ENCODE results near the gene HPGD.
"Not testable (repeated sequence)": the region's sequence is repeated elsewhere in the genome, so short reads cannot be mapped to it uniquely, and the experiment has no call there.

HPGD gene

DNA sequence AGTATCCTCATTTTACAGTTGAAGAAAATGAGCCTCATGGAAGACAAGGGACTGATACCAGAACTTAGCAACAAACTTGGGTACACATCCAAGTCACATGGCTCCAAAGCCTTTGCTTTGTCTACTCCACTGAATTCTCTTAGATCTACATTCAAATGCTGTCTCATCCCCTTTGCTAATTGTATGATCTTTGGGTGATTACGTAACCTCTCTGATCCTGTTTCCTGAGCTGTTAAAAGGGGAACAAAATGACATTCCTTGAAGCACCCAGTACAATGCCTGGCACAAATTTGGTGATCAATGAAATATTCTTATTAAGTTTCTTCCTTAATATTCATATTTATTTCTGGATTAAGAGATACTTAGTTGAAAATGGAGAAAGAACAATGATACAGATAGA lies 5.9 kb upstream of the HPGD start:
- no peak overlapping the region for H3K27ac ChIP-seq
- no peak for DNase-seq (ENCODE audit: low read depth, low spot score)

GRCh38 chr4:174526731-174527130 lies 4.4 kb upstream of the HPGD start:
- H3K27ac ChIP-seq: no peak overlapping the region
- no peak for DNase-seq (ENCODE audit: low read depth, low spot score)

GRCh38 chr4:174524242-174524641 lies 2.0 kb upstream of the HPGD start:
- DNase-seq (ENCODE audit: low read depth, low spot score): no peak
- no peak overlapping the region for H3K27ac ChIP-seq

GRCh38 chr4:174523025-174523693 lies 871 bp upstream of the HPGD start:
- no peak for DNase-seq (ENCODE audit: low read depth, low spot score)
- H3K27ac ChIP-seq: peak overlapping the region; percentile 31

DNA sequence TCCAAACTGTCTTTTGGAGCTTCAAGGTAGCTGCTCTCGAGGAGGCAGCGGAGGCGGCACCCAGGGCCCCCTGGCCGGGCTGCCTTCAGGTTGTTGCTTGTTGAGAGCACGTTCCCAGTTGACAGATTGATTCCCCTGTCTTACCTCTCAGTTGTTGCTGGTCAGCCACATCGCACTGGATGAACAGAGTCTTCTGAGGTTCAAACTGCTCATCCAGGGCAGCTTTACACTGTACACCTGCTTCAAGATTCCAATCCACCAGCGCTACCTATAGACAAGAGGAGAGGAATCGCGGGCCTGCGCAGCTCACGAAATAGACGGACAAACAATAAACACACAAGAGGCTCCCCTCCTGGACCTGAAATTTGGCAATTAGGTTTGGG lies 497 bp downstream of the HPGD start:
- peak overlapping the region; percentile 31 for H3K27ac ChIP-seq
- DNase-seq (ENCODE audit: low read depth, low spot score): no peak

- no peak for DNase-seq (ENCODE audit: low read depth, low spot score)
- H3K27ac ChIP-seq: no peak overlapping the region
Measured at GRCh38 chr4:174520660-174521059, 1.6 kb downstream of the HPGD start.

DNA sequence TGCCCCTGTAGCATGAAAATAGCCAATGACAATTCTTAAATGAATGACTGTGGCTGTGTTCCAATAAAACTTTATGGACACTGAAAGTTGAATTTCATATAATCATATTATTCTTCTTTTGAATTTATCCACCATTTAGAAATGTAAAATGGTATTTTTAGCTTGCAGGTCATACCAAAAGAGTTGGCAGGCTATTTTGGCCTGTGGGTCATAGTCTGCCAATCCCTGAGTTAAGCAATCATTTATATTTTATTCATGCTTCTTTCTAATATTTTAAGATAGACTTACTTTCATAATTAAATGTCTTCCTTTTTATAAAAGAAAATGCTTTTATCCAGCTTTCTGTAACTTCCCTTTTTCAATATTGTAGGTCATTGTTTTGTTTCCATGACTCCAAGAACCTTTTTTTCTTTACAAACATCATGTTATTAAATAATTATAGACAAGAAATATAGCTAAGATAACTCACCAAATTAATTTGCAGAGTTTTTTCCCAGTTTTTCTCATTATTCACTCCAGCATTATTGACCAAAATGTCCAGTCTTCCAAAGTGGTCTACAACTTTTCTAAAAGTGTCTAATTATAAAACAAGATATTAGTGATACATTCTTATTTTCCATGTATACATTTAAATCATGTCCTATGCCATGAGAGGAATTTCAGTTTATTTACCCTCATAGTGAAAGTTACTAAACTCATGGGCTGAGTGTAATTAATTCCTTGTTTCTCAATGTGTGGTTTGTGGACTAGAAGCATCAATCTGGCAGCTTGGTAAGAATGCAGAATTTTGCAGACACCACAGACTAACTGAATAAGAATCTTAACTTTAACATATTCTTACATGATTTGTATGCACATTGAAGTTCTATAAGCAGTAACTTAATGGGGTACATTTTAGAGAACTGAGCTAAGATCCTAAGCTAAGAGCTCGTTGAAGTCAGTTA lies 4.5 kb downstream of the HPGD start:
- no peak overlapping the region for H3K27ac ChIP-seq
- DNase-seq (ENCODE audit: low read depth, low spot score): no peak

DNA sequence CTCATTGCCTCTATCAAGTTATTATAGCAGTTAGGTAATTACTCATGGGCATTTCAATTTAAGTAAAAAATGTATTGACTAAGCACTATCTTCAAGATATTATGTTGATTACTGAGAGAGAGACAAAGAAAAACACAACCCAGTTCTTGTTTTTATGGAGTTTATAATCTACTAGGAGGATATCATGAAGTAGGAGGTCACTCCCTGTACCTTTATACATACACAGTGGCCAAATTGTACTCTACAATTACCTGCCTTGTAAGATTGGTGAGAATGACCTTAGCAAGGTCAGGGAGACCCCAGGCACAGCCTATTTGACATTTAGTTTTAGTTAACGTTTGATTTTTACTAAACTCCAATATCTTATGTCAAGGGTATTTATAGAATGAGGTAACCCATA lies 5.5 kb downstream of the HPGD start:
- H3K27ac ChIP-seq: peak overlapping the region; percentile 41
- DNase-seq (ENCODE audit: low read depth, low spot score): no peak

- no peak for DNase-seq (ENCODE audit: low read depth, low spot score)
- peak overlapping the region; percentile 41 for H3K27ac ChIP-seq
Measured at GRCh38 chr4:174516345-174516744, 5.9 kb downstream of the HPGD start.

DNA sequence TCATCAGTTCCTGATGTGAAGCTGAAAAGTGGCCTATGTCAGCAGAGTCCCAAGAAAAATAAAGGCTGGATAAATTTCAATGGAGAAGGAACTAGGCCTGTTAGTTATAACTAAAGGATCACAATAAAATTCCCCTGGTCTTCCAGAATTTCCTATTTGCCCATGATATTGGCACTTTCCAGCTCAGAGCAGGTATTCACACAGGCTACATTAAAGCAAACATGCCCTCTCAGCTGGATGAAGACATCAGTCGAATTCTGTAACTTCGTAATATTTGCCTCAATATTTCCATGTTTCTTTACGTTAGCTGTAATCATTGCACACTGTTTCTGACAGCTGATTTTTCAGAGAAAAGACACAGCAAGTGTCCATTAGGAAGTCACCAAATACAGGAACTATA lies 9.5 kb downstream of the HPGD start:
- no peak overlapping the region for H3K27ac ChIP-seq
- no peak for DNase-seq (ENCODE audit: low read depth, low spot score)

DNA sequence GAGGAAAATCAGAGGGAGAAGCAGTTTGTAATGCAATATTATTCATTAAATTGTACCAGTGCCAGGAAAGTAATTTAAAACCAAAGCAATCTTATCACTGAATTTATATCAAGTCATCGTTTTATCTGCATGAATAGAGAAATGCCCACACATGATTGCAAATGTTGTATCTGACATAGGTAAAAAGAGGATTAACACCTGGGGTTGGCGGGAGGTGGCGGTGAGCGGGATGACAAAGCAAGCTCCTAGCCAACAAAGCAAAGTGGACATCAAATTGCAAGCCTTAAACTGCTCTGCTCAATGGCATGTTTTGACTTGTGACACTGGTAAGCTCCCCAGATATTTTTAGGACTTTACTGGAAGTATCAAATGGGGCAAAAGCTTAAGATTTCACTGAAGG lies 16.4 kb downstream of the HPGD start:
- DNase-seq (ENCODE audit: low read depth, low spot score): no peak

DNA sequence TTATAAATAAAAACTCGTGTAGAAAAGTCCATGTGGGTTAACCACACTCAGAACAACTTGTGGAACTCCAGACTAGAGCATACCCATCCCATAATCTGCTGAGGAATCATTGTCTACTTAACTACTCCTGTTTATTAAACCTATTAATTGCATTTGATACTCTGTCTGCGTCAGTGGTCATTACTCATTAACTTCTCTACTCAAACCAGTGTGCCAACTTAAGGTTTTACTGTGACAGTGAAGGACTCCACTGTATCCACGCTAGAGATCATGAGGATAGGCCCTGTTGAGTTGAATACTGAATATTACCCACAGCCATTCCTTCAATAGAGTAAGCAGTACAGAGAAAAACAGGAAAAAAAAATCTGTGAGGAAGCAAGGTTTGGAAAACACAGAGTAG lies 17.3 kb downstream of the HPGD start:
- DNase-seq (ENCODE audit: low read depth, low spot score): no peak
- H3K27ac ChIP-seq: no peak overlapping the region

More for the DNA sequence above, 16.4 kb downstream of the HPGD start:
- no peak overlapping the region for H3K27ac ChIP-seq

DNA sequence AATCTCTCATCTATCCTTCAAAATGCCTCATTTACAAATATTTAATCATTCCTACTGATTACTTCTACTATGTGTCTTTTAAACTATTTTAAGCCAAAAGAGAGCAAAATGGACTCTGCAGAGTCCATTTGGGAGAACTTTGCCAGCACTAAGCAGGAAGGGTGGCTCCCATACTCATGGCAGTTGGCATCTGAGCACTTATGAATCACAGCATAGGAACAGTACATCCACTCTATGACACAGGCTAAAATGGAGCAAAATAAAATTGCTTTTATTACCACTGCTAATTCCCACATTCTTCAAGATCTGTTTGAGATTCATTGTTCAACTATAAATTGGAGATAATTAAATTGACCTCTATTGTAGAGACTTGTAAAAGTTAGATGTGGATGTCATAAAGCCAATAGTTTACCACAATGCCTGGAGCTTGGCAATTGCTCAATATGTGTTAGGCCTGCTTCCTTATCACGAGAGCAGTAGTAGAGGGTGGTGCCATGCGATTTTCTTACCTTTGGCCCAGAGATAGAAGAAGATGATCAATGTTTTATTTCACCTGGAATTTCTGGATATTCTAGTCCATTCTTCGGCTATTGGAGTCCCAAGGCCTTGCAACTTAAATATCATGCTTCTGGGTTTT lies 19.1 kb downstream of the HPGD start:
- DNase-seq (ENCODE audit: low read depth, low spot score): no peak
- peak overlapping the region; percentile 79 for H3K27ac ChIP-seq

DNA sequence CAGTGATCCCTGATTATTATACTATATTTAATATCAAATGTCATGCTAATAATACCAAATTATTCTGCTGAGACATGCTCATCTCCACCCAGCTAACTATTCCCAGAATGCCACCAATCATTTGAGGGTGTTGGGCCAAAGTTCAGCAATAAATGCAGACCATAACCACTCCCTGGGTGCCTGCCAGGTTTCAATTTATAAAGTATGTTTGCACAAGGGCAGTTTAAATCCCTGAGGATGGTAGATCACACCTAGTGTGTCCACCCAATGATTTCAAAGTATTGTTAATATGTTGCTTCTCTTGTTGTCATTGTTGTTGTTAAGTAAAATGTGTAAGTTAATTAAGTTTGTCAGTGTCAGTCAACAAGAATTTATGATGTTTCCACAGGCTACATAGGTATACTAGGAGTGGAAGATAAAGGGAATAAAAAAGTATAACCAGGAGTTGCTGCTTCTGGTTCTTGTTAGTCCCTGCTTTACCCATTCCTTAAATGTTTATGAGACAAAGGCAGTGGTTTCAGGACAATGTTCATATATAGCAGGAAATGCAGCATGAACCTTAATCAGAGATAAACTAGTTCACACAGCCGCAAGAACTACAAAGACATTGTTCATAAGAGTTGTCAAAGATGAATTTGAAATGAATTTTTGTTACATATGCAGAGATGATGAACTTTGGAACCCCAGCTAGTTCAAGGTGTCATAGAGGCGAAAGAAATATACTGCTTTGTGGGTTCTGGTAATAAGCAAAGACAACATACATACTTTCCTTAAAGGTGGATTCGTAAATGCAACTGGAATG lies 25.5 kb downstream of the HPGD start:
- no peak overlapping the region for H3K27ac ChIP-seq
- DNase-seq (ENCODE audit: low read depth, low spot score): no peak

DNA sequence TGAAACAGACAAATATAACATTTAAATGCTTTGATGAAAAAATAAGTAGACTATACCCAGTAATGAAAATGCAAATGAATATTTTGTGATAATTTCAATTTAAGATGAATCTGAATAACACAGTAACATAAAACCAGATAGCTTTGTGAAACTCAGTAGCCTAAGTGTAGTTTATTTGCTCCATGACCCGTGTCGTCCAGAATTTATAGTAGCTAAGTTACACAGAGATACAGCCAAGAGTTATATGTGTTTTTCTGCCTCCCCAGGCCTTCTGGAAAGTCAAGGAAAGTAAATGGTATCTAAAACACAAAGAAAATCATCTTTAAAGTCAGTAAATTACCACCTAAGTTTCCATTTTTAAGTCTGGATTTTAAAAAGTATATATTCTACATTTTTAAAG lies 26.7 kb downstream of the HPGD start:
- H3K27ac ChIP-seq: no peak overlapping the region
- DNase-seq (ENCODE audit: low read depth, low spot score): no peak

GRCh38 chr4:174494726-174495125 lies 27.6 kb downstream of the HPGD start:
- DNase-seq (ENCODE audit: low read depth, low spot score): no peak
- no peak overlapping the region for H3K27ac ChIP-seq

- no peak for DNase-seq (ENCODE audit: low read depth, low spot score)
- no peak overlapping the region for H3K27ac ChIP-seq
Measured at GRCh38 chr4:174494146-174494545, 28.1 kb downstream of the HPGD start.

GRCh38 chr4:174490451-174490961 lies 31.8 kb downstream of the HPGD start:
- DNase-seq (ENCODE audit: low read depth, low spot score): no peak

GRCh38 chr4:174488368-174488767 lies 33.9 kb downstream of the HPGD start:
- not testable (repeated sequence) for DNase-seq (ENCODE audit: low read depth, low spot score); H3K27ac ChIP-seq

More at GRCh38 chr4:174490451-174490961, 31.8 kb downstream of the HPGD start:
- H3K27ac ChIP-seq: no peak overlapping the region

DNA sequence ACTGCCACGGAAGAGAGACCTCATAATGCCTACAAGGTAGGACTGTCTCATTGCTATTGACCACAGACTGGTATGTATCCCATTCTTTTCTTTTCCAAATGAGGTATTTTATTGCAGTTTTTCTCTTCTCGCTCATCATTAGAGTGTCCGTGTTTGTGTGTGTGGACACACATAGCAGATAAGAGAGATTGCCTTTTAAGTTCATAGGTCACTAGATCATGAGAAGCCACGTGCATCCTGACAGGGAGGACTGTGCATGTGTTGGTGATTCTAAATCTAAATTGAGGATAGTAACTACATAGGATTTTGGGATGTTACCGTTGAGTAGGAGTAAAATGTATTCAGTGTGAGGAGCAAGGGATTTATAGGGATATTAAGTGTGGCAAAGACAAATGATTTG lies 37.3 kb downstream of the HPGD start:
- H3K27ac ChIP-seq: no peak overlapping the region
- no peak for DNase-seq (ENCODE audit: low read depth, low spot score)

All from epithelial cell of prostate (primary cell).